ENCODE results near the gene FLT3. TPM values are rescaled to one million over a fixed set of nuclear protein-coding genes. Genes with fewer than 3 reads are reported as not detected.

The FLT3 gene
- total and polyA plus RNA-seq, 2 of the 13 experiments (the other 11 are each of a cell fraction or from before 2014, with no cell fraction given) = not detected

- ATAC-seq (no peak), FAIRE-seq (no peak), DNase-seq (ENCODE audit: low spot score) (no peak)
- 67% methylated on average over 10 of the region's 10 CpGs for WGBS (ENCODE audit: low lambda C conversion rate)
- CTCF ChIA-PET (ENCODE audit: low intra/inter-chr PET ratio, low total read pairs) = no interaction called here
- H3K4me2 ChIP-seq (ENCODE audit: low read depth, low read length) = no peak overlapping the region
- H3K4me3 ChIP-seq (replicated peaks in 1 of 3; ENCODE audit: insufficient read depth in 1 of 3, low read depth in 2 of 3, low read length in 3 of 3) = no peak overlapping the region
- intact Hi-C loops (cut with micrococcal nuclease; ENCODE audit: unreplicated experiment) = no loop called here
- BruUV-seq (replicated peaks) = no TSS peak
- H3K79me2 ChIP-seq (ENCODE audit: insufficient read depth, low read length) = no peaks in the 10 kb centered on the region
- no peaks in the 10 kb centered on the region for H3K9me3 ChIP-seq (ENCODE audit: low read length)
- H3K4me1 ChIP-seq (ENCODE audit: insufficient read depth, low read length) = no peaks in the 10 kb centered on the region
- POLR2A ChIA-PET = no interaction called here
- H3K9ac ChIP-seq (ENCODE audit: insufficient read depth, low read depth, low read length) = no peak overlapping the region
- H3K36me3 ChIP-seq (replicated peaks in 1 of 2; ENCODE audit: control insufficient read depth in 1 of 2, insufficient read depth in 2 of 2, low read length in 2 of 2) = no peaks in the 10 kb centered on the region
- TF ChIP-seq HNF4A (CRISPR knock-in tag; IDR thresholded peaks at IDR 0.05) (peak; percentile 42; the same call in 1 of the 2 replicates), POGK (CRISPR knock-in tag; conservative IDR thresholded peaks at IDR 0.05) (peak; percentile 96), FOSL2 (CRISPR knock-in tag; IDR thresholded peaks at IDR 0.05) (peak; percentile 59), MLLT10 (CRISPR knock-in tag; IDR thresholded peaks at IDR 0.05) (no peak)
- H2AFZ ChIP-seq (ENCODE audit: low read length) = no peak overlapping the region
- H3K27ac ChIP-seq (ENCODE audit: extremely low read length, insufficient read depth, low read length) = no peak overlapping the region
- no peaks in the 10 kb centered on the region for H4K20me1 ChIP-seq (ENCODE audit: insufficient read depth, low read length)
- in situ Hi-C loops (cut with HindIII; ENCODE audit: extremely low pct_ligation_motif_present, low pct_unique_long_range_greater_than_20kb) = no loop called here
- no peaks in the 10 kb centered on the region for H3K27me3 ChIP-seq (ENCODE audit: control insufficient read depth in 1 of 2, insufficient read depth in 2 of 2, low read length in 2 of 2)
These were observed 69.0 kb downstream of the FLT3 start for GRCh38 chr13:28031220-28031895.

GRCh38 chr13:28027607-28028364 is 72.6 kb downstream of the FLT3 start:
- H3K79me2 ChIP-seq (ENCODE audit: insufficient read depth, low read length) = no peaks in the 10 kb centered on the region
- ChIA-PET POLR2A (no interaction called here), CTCF (ENCODE audit: low intra/inter-chr PET ratio, low total read pairs) (no interaction called here)
- no peak for DNase-seq (ENCODE audit: low spot score)
- H3K9ac ChIP-seq (ENCODE audit: insufficient read depth, low read depth, low read length) = no peak overlapping the region
- BruUV-seq (replicated peaks) = no TSS peak
- intact Hi-C loops (cut with micrococcal nuclease; ENCODE audit: unreplicated experiment) = no loop called here
- H3K36me3 ChIP-seq (replicated peaks in 1 of 2; ENCODE audit: control insufficient read depth in 1 of 2, insufficient read depth in 2 of 2, low read length in 2 of 2) = no peaks in the 10 kb centered on the region
- no peak overlapping the region for H3K4me3 ChIP-seq (replicated peaks in 1 of 3; ENCODE audit: insufficient read depth in 1 of 3, low read depth in 2 of 3, low read length in 3 of 3)
- FAIRE-seq = no peak
- no peak overlapping the region for H3K4me2 ChIP-seq (ENCODE audit: low read depth, low read length)
- H2AFZ ChIP-seq (ENCODE audit: low read length) = no peak overlapping the region
- no peaks in the 10 kb centered on the region for H4K20me1 ChIP-seq (ENCODE audit: insufficient read depth, low read length)
- no peak for ATAC-seq
- H3K27ac ChIP-seq (ENCODE audit: extremely low read length, insufficient read depth, low read length) = no peak overlapping the region
- in situ Hi-C loops (cut with HindIII; ENCODE audit: extremely low pct_ligation_motif_present, low pct_unique_long_range_greater_than_20kb) = no loop called here
- no peaks in the 10 kb centered on the region for H3K9me3 ChIP-seq (ENCODE audit: low read length)
- 44% methylated on average over 8 of the region's 8 CpGs for WGBS (ENCODE audit: low lambda C conversion rate)
- H3K4me1 ChIP-seq (ENCODE audit: insufficient read depth, low read length) = peaks cover 15% of the 10 kb centered on the region
- H3K27me3 ChIP-seq (ENCODE audit: control insufficient read depth in 1 of 2, insufficient read depth in 2 of 2, low read length in 2 of 2) = no peaks in the 10 kb centered on the region
- TF ChIP-seq ZNF292 (CRISPR knock-in tag; IDR thresholded peaks at IDR 0.05; ENCODE audit: borderline replicate concordance, low read depth) (no peak), ATF5 (CRISPR knock-in tag; IDR thresholded peaks at IDR 0.05; ENCODE audit: low read depth) (no peak), GFI1 (CRISPR knock-in tag; IDR thresholded peaks at IDR 0.05; ENCODE audit: borderline replicate concordance) (no peak), ZNF432 (CRISPR knock-in tag; IDR thresholded peaks at IDR 0.05; ENCODE audit: borderline replicate concordance) (no peak), SIX4 (CRISPR knock-in tag; IDR thresholded peaks at IDR 0.05) (no peak), REL (CRISPR knock-in tag; conservative IDR thresholded peaks at IDR 0.05) (no peak), ZNF891 (CRISPR knock-in tag; IDR thresholded peaks at IDR 0.05) (no peak), ZMYM4 (CRISPR knock-in tag; IDR thresholded peaks at IDR 0.05) (no peak), ZNF850 (CRISPR knock-in tag; conservative IDR thresholded peaks at IDR 0.05) (no peak), THAP7 (CRISPR knock-in tag; IDR thresholded peaks at IDR 0.05) (no peak), ZBTB20 (CRISPR knock-in tag; IDR thresholded peaks at IDR 0.05; ENCODE audit: borderline replicate concordance, low read depth) (no peak)
